Chondrocyte (in vitro differentiated cells): ENCODE data around the gene SPATA18. TPM values are rescaled to one million over a fixed set of nuclear protein-coding genes. Genes with fewer than 3 reads are reported as not detected.
"Not testable (repeated sequence)": the region's sequence is repeated elsewhere in the genome, so short reads cannot be mapped to it uniquely, and the experiment has no call there.

Source experiments
- DNase-seq: peaks from one replicate; pipeline ENCODE4 v3.0.0; 2021; ENCODE audit warnings: mixed read lengths, low spot score
- H3K27ac Mint-ChIP-seq: one replicate; pipeline ENCODE4 v1.8.0; 2021; ENCODE audit warnings: mild to moderate bottlenecking, moderate library complexity, mixed read lengths; ENCODE audit not compliant: unreplicated experiment
- H3K27me3 Mint-ChIP-seq: 2 replicates; pipeline ENCODE4 v1.8.0; 2021; ENCODE audit warnings: low read depth, mixed read lengths
- H3K36me3 Mint-ChIP-seq: 2 replicates; pipeline ENCODE4 v1.8.0; 2021; ENCODE audit warnings: low read depth, mixed read lengths
- H3K4me1 Mint-ChIP-seq: 2 replicates; pipeline ENCODE4 v1.8.0; 2021; ENCODE audit warnings: low read depth, mild to moderate bottlenecking, mixed read lengths
- H3K4me3 Mint-ChIP-seq: one replicate; pipeline ENCODE4 v1.8.0; 2021; ENCODE audit warnings: mild to moderate bottlenecking, moderate library complexity, mixed read lengths; ENCODE audit not compliant: unreplicated experiment
- H3K9me3 Mint-ChIP-seq: 2 replicates; pipeline ENCODE4 v1.8.0; 2021; ENCODE audit warnings: low read depth, mixed read lengths
- CTCF ChIP-seq: fragments of 200-600 bp; sonication (generic); IDR thresholded peaks from 2 replicates; pipeline ENCODE4 v1.5.0; 2021; ENCODE audit warnings: antibody characterized with exemption, mild to moderate bottlenecking, moderate library complexity
- total RNA-seq: library from RNA; stranded (reverse); gene quantifications from 3 replicates; pipeline ENCODE4 v1.2.1, GENCODE V29; 2021

The SPATA18 gene
- total RNA-seq, 1 donor from 2014 or later, result 18.7 TPM

DNA sequence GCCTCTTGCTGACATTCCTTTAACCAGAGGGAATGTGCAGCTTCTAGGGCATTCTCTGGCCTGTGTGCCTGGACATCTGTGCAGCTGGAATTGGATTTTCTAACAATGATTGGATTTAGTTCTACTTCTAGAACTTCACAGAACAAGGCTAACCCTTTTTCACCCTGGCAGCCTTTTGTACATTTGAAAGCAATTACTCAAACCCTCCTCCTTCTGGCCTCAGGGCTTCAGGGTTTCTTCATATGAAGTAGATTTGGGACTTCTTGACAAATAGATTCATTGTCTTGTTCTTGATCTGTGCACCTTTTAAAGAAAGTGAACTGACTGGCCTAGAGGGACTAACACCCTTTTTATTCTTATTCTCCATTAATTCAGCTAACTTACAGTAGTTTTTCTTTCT is 30.1 kb downstream of the SPATA18 start:
- DNase-seq, result no peak
- Mint-ChIP-seq H3K36me3 (peaks cover 28% of the 10 kb centered on the region), H3K9me3 (peaks cover under 1% of the 10 kb centered on the region), H3K27ac (no peak overlapping the region), H3K27me3 (no peaks in the 10 kb centered on the region), H3K4me1 (peaks cover 7% of the 10 kb centered on the region), H3K4me3 (no peak overlapping the region)
- TF ChIP-seq CTCF, result no peak

GRCh38 chr4:52086425-52086824 is 35.3 kb downstream of the SPATA18 start:
- not testable (repeated sequence) for H3K4me3 Mint-ChIP-seq, H3K27ac Mint-ChIP-seq, H3K4me1 Mint-ChIP-seq, DNase-seq, H3K27me3 Mint-ChIP-seq
- Mint-ChIP-seq H3K9me3 (peaks cover 22% of the 10 kb centered on the region), H3K36me3 (peaks cover 38% of the 10 kb centered on the region)

GRCh38 chr4:52091801-52092200 is 40.7 kb downstream of the SPATA18 start:
- peaks cover 19% of the 10 kb centered on the region for H3K9me3 Mint-ChIP-seq
- H3K27me3 Mint-ChIP-seq, result no peaks in the 10 kb centered on the region
- H3K36me3 Mint-ChIP-seq, result peaks cover 26% of the 10 kb centered on the region
- no peak for DNase-seq
- no peak for TF ChIP-seq CTCF
- no peak overlapping the region for H3K4me3 Mint-ChIP-seq
- peaks cover 7% of the 10 kb centered on the region for H3K4me1 Mint-ChIP-seq
- no peak overlapping the region for H3K27ac Mint-ChIP-seq

DNA sequence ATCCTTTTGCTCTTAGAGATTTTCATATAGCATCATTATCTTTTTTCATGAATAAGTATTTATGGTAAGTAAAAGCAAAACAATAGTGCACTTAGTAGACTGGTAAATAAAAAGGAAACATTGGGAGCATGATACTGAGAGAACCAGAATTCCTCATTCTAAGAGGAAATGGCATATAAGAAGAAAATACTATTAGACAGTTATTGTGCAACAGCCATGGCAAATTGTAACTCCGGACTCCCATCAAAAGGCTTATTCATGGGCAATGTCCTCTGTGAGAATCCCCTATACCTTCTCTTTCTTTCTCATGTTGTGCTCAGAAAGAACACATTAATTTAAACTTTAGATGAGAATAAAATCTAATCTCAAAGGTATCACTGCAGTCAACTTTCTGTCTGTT is 42.4 kb downstream of the SPATA18 start:
- no peak overlapping the region for H3K4me3 Mint-ChIP-seq
- H3K4me1 Mint-ChIP-seq, result peaks cover 7% of the 10 kb centered on the region
- H3K36me3 Mint-ChIP-seq, result peaks cover 20% of the 10 kb centered on the region
- no peak for TF ChIP-seq CTCF
- no peak for DNase-seq
- no peak overlapping the region for H3K27ac Mint-ChIP-seq
- peaks cover 10% of the 10 kb centered on the region for H3K9me3 Mint-ChIP-seq
- no peaks in the 10 kb centered on the region for H3K27me3 Mint-ChIP-seq

DNA sequence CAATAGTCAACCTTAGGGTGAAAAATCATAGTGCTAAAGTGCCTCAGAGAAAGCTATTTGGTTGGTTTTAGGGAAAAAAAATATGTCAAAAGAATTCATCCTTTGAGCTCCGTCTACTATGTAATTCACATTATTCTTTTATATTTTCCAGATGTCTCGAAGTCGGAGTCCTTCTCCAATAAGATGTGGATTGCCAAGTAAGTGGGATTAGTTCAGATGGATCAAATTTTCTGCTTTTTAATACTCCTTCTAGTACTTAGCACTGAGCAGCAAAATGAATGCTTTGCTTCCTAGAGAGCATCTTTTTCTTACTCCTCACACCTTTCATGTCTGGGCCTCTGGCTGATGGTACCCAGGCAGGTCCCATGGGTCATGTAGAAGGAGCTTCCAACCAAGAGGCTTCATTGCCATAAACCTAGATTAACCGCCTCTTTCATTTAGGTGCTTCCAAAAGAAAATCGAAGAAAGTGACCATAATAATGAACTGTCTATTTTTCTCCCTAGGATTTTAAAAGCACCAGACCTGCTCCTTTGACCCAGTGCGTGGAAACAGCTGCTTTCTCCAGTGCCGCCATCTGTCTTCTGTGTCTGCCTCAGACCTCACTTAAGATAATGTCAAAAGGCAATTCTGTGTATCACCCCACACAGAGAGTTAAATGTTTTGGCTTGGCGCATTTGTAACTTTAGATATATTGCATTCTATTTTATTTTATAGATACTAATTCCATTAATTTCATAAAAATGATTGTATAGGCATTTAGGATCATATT is 43.5 kb downstream of the SPATA18 start:
- H3K9me3 Mint-ChIP-seq, result peaks cover 4% of the 10 kb centered on the region
- H3K4me1 Mint-ChIP-seq, result peaks cover 7% of the 10 kb centered on the region
- DNase-seq, result no peak
- H3K27ac Mint-ChIP-seq, result no peak overlapping the region
- H3K4me3 Mint-ChIP-seq, result no peak overlapping the region
- H3K36me3 Mint-ChIP-seq, result peaks cover 14% of the 10 kb centered on the region
- no peaks in the 10 kb centered on the region for H3K27me3 Mint-ChIP-seq
- TF ChIP-seq CTCF, result no peak

DNA sequence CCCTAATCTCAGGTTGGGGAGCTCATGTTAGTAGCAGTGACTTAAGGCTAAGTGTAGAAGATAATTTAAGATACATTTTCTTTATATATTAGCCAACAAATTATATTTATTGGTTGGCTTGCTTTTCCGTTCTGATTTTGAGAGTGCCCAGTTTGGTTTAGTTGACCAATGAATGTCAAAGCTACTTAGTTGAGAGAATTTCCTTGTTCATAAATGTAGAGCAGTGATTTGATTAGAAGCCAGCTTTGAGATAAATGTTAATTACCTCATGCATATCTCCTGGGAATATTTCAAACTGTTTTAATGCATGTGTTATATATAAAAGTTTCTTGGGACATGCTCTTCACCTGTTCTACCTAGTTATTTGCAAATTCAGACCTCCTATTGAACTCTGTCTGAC is 44.3 kb downstream of the SPATA18 start:
- Mint-ChIP-seq H3K27me3 (no peaks in the 10 kb centered on the region), H3K27ac (no peak overlapping the region), H3K4me3 (no peak overlapping the region), H3K36me3 (peaks cover 11% of the 10 kb centered on the region), H3K9me3 (no peaks in the 10 kb centered on the region), H3K4me1 (peaks cover 15% of the 10 kb centered on the region)
- TF ChIP-seq CTCF, result no peak
- DNase-seq, result no peak
